ENCODE data around the gene RAD51D.

RAD51D gene

DNA sequence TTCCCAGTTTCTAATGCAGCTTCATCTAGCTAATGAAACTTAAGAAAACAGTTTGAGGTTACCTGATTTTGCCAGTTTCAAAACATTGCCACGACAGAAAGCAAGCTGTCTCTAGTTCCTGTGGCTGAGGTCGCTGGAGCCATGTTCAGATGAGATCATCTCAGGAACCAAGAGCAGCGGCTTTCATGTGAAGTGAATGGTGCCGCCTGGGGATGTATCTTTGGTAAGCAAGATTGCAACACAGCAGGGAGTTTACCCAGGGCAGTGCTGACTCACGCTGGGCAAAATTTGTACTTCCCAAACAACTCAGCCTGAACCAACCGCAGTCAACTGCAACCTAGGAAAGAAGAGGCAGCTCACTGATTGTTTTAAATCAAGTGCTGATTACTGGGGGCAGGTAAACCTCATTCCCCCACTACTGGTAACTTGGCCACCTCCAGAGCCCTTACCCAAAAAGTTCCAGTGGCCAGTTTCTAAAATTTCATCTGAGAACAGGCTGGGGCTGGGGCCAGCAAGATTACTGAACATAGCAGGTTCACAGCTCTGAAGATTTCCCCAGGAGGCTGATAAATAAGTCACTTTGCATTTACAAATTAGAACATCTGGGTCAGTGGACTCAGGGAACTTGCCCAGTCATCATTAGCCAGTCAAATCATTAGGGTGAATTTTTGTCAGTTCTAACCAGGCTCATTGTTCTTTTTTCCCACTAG is 56.0 kb downstream of the RAD51D start, which contains the start of gene RFFL (continued):
- TF ChIP-seq MZF1 (tag by site-specific recombination; IDR thresholded peaks at IDR 0.05; ENCODE audit: borderline replicate concordance) (peak; percentile 78; the same call in 1 of the 2 replicates), ZFP69B (tag by site-specific recombination; IDR thresholded peaks at IDR 0.05) (peak; percentile 66; the same call in 1 of the 2 replicates), PRDM1 (tag by site-specific recombination; IDR thresholded peaks at IDR 0.05) (peak; percentile 92), GLIS1 (tag by site-specific recombination; IDR thresholded peaks at IDR 0.05) (peak; percentile 48; the same call in 1 of the 2 replicates), ZNF366 (tag by site-specific recombination; conservative IDR thresholded peaks at IDR 0.05) (peak; percentile 55; the same call in 1 of the 2 replicates), TRIM28 (IDR thresholded peaks at IDR 0.05; ENCODE audit: borderline replicate concordance, low read length) (peak; percentile 95)
- TF ChIP-seq, protein P1, sequence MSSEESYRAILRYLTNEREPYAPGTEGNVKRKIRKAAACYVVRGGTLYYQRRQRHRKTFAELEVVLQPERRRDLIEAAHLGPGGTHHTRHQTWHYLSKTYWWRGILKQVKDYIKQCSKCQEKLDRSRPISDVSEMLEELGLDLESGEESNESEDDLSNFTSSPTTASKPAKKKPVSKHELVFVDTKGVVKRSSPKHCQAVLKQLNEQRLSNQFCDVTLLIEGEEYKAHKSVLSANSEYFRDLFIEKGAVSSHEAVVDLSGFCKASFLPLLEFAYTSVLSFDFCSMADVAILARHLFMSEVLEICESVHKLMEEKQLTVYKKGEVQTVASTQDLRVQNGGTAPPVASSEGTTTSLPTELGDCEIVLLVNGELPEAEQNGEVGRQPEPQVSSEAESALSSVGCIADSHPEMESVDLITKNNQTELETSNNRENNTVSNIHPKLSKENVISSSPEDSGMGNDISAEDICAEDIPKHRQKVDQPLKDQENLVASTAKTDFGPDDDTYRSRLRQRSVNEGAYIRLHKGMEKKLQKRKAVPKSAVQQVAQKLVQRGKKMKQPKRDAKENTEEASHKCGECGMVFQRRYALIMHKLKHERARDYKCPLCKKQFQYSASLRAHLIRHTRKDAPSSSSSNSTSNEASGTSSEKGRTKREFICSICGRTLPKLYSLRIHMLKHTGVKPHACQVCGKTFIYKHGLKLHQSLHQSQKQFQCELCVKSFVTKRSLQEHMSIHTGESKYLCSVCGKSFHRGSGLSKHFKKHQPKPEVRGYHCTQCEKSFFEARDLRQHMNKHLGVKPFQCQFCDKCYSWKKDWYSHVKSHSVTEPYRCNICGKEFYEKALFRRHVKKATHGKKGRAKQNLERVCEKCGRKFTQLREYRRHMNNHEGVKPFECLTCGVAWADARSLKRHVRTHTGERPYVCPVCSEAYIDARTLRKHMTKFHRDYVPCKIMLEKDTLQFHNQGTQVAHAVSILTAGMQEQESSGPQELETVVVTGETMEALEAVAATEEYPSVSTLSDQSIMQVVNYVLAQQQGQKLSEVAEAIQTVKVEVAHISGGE (tag by site-specific recombination; conservative IDR thresholded peaks at IDR 0.05; ENCODE audit: low read depth), result 0 out of 2 replicates have a peak, but pooled peaks have one; percentile 19
- TF ChIP-seq, protein P2, sequence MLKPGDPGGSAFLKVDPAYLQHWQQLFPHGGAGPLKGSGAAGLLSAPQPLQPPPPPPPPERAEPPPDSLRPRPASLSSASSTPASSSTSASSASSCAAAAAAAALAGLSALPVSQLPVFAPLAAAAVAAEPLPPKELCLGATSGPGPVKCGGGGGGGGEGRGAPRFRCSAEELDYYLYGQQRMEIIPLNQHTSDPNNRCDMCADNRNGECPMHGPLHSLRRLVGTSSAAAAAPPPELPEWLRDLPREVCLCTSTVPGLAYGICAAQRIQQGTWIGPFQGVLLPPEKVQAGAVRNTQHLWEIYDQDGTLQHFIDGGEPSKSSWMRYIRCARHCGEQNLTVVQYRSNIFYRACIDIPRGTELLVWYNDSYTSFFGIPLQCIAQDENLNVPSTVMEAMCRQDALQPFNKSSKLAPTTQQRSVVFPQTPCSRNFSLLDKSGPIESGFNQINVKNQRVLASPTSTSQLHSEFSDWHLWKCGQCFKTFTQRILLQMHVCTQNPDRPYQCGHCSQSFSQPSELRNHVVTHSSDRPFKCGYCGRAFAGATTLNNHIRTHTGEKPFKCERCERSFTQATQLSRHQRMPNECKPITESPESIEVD (tag by site-specific recombination; IDR thresholded peaks at IDR 0.05), result peak; percentile 68
- TF ChIP-seq, protein P3, sequence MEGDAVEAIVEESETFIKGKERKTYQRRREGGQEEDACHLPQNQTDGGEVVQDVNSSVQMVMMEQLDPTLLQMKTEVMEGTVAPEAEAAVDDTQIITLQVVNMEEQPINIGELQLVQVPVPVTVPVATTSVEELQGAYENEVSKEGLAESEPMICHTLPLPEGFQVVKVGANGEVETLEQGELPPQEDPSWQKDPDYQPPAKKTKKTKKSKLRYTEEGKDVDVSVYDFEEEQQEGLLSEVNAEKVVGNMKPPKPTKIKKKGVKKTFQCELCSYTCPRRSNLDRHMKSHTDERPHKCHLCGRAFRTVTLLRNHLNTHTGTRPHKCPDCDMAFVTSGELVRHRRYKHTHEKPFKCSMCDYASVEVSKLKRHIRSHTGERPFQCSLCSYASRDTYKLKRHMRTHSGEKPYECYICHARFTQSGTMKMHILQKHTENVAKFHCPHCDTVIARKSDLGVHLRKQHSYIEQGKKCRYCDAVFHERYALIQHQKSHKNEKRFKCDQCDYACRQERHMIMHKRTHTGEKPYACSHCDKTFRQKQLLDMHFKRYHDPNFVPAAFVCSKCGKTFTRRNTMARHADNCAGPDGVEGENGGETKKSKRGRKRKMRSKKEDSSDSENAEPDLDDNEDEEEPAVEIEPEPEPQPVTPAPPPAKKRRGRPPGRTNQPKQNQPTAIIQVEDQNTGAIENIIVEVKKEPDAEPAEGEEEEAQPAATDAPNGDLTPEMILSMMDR (tag by site-specific recombination; IDR thresholded peaks at IDR 0.05), result peak; percentile 69; the same call in 1 of the 2 replicates
- TF ChIP-seq, protein P4, sequence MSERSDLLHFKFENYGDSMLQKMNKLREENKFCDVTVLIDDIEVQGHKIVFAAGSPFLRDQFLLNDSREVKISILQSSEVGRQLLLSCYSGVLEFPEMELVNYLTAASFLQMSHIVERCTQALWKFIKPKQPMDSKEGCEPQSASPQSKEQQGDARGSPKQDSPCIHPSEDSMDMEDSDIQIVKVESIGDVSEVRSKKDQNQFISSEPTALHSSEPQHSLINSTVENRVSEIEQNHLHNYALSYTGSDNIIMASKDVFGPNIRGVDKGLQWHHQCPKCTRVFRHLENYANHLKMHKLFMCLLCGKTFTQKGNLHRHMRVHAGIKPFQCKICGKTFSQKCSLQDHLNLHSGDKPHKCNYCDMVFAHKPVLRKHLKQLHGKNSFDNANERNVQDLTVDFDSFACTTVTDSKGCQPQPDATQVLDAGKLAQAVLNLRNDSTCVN (tag by site-specific recombination; optimal IDR thresholded peaks at IDR 0.05), result no peak
- TF ChIP-seq, protein P5, sequence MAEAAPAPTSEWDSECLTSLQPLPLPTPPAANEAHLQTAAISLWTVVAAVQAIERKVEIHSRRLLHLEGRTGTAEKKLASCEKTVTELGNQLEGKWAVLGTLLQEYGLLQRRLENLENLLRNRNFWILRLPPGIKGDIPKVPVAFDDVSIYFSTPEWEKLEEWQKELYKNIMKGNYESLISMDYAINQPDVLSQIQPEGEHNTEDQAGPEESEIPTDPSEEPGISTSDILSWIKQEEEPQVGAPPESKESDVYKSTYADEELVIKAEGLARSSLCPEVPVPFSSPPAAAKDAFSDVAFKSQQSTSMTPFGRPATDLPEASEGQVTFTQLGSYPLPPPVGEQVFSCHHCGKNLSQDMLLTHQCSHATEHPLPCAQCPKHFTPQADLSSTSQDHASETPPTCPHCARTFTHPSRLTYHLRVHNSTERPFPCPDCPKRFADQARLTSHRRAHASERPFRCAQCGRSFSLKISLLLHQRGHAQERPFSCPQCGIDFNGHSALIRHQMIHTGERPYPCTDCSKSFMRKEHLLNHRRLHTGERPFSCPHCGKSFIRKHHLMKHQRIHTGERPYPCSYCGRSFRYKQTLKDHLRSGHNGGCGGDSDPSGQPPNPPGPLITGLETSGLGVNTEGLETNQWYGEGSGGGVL (tag by site-specific recombination; IDR thresholded peaks at IDR 0.05), result peak; percentile 23; the same call in 1 of the 2 replicates
- TF ChIP-seq, protein P6, sequence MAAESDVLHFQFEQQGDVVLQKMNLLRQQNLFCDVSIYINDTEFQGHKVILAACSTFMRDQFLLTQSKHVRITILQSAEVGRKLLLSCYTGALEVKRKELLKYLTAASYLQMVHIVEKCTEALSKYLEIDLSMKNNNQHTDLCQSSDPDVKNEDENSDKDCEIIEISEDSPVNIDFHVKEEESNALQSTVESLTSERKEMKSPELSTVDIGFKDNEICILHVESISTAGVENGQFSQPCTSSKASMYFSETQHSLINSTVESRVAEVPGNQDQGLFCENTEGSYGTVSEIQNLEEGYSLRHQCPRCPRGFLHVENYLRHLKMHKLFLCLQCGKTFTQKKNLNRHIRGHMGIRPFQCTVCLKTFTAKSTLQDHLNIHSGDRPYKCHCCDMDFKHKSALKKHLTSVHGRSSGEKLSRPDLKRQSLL (tag by site-specific recombination; IDR thresholded peaks at IDR 0.05), result peak; percentile 98
- TF ChIP-seq, protein P7, sequence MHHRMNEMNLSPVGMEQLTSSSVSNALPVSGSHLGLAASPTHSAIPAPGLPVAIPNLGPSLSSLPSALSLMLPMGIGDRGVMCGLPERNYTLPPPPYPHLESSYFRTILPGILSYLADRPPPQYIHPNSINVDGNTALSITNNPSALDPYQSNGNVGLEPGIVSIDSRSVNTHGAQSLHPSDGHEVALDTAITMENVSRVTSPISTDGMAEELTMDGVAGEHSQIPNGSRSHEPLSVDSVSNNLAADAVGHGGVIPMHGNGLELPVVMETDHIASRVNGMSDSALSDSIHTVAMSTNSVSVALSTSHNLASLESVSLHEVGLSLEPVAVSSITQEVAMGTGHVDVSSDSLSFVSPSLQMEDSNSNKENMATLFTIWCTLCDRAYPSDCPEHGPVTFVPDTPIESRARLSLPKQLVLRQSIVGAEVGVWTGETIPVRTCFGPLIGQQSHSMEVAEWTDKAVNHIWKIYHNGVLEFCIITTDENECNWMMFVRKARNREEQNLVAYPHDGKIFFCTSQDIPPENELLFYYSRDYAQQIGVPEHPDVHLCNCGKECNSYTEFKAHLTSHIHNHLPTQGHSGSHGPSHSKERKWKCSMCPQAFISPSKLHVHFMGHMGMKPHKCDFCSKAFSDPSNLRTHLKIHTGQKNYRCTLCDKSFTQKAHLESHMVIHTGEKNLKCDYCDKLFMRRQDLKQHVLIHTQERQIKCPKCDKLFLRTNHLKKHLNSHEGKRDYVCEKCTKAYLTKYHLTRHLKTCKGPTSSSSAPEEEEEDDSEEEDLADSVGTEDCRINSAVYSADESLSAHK (tag by site-specific recombination; IDR thresholded peaks at IDR 0.05), result peak; percentile 77; the same call in 1 of the 2 replicates
- TF ChIP-seq, protein P8, sequence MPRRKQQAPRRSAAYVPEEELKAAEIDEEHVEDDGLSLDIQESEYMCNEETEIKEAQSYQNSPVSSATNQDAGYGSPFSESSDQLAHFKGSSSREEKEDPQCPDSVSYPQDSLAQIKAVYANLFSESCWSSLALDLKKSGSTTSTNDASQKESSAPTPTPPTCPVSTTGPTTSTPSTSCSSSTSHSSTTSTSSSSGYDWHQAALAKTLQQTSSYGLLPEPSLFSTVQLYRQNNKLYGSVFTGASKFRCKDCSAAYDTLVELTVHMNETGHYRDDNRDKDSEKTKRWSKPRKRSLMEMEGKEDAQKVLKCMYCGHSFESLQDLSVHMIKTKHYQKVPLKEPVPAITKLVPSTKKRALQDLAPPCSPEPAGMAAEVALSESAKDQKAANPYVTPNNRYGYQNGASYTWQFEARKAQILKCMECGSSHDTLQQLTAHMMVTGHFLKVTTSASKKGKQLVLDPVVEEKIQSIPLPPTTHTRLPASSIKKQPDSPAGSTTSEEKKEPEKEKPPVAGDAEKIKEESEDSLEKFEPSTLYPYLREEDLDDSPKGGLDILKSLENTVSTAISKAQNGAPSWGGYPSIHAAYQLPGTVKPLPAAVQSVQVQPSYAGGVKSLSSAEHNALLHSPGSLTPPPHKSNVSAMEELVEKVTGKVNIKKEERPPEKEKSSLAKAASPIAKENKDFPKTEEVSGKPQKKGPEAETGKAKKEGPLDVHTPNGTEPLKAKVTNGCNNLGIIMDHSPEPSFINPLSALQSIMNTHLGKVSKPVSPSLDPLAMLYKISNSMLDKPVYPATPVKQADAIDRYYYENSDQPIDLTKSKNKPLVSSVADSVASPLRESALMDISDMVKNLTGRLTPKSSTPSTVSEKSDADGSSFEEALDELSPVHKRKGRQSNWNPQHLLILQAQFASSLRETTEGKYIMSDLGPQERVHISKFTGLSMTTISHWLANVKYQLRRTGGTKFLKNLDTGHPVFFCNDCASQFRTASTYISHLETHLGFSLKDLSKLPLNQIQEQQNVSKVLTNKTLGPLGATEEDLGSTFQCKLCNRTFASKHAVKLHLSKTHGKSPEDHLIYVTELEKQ (tag by site-specific recombination; IDR thresholded peaks at IDR 0.05; ENCODE audit: borderline replicate concordance), result peak; percentile 55; the same call in 1 of the 2 replicates
